GM21528 (cell line): Measurements from ENCODE around the gene PTGFRN.

Experiments used
- ATAC-seq: cut with Tn5 transposase; IDR thresholded peaks from one replicate; pipeline ENCODE4 v1.9.1; 2021; ENCODE audit warnings: mild to moderate bottlenecking, moderate library complexity; ENCODE audit not compliant: unreplicated experiment, low FRiP score

PTGFRN gene

DNA sequence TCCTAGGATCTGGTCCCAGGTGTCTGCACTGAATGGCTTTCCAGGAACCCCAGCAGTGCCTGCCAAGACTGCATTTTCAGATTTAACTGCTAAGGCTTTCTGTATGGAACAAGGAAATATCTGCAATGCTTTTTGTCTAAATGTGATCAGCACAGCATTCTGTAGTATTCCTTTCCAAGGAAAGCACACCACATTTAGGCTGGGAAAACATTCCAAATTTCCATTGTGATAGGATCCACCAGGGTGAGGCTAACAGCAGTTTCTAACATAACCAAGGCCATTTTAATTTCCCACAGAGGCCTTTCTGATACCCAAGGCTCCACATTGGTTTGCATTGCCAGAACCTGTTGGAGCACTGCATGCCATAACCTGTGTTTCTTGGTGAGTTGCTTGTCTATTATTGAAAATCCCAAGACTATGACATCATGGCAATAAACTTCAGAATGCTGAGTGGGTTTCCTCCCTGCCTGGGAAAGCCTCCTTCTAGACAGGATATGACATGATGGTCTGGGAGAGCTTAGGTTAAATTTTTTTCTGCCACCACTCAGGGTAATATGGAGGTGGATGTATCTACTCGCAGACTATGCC is 23.3 kb upstream of the PTGFRN start:
- ATAC-seq: no peak

GRCh38 chr1:116887212-116887611 is 22.5 kb upstream of the PTGFRN start:
- no peak for ATAC-seq

GRCh38 chr1:116889380-116889779 is 20.3 kb upstream of the PTGFRN start:
- ATAC-seq: no peak

- ATAC-seq: no peak
These were observed 18.2 kb upstream of the PTGFRN start for GRCh38 chr1:116891396-116892079.

GRCh38 chr1:116895073-116895472 is 14.6 kb upstream of the PTGFRN start:
- ATAC-seq: no peak

GRCh38 chr1:116899529-116899928 is 10.2 kb upstream of the PTGFRN start:
- no peak for ATAC-seq

- ATAC-seq: no peak
These were observed 9.0 kb upstream of the PTGFRN start for GRCh38 chr1:116900471-116901365.

GRCh38 chr1:116902027-116902426 is 7.7 kb upstream of the PTGFRN start:
- ATAC-seq: no peak

GRCh38 chr1:116902723-116903383 is 6.9 kb upstream of the PTGFRN start:
- ATAC-seq: no peak

- no peak for ATAC-seq
These were observed 4.9 kb upstream of the PTGFRN start for GRCh38 chr1:116904791-116905320.

GRCh38 chr1:116906812-116907211 is 2.9 kb upstream of the PTGFRN start:
- no peak for ATAC-seq

GRCh38 chr1:116907351-116907750 is 2.4 kb upstream of the PTGFRN start:
- ATAC-seq: no peak

- ATAC-seq: no peak
These were observed 1.4 kb upstream of the PTGFRN start for GRCh38 chr1:116908266-116908665.

DNA sequence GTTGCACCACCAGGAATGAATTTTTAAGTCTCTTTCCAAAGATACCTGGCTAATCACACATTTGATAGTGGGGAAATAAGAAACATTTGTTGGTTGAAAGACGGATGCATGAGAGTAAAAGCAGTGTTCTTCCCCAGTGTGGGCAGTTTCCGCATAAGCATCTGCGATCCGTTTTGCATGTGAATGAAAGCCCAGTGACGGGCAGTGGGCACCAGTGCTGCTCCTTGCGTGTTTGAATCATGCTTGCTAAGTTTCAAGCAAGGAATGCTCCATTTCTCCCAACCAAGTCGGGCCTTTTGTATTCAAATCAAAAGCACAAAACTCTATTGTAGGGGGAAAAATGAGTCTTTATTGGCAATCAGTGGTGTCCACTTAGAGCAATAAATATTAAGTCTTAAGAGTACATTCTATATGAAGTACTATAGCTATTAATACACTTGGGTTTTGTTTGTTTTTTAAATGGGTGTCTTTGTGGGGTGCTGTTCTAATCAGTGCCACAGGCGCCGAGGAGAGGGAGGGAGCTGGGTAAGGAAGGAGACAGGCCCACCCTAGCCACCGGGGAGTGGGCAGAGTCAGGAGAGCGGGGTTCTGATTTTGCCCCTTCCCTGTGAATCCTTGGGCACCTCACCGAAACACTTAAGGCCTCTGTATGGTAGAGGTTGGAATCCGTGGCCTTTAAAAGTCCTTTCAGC is 750 bp upstream of the PTGFRN start:
- ATAC-seq: no peak

- no peak for ATAC-seq
These were observed 867 bp downstream of the PTGFRN start for GRCh38 chr1:116910379-116911187.

DNA sequence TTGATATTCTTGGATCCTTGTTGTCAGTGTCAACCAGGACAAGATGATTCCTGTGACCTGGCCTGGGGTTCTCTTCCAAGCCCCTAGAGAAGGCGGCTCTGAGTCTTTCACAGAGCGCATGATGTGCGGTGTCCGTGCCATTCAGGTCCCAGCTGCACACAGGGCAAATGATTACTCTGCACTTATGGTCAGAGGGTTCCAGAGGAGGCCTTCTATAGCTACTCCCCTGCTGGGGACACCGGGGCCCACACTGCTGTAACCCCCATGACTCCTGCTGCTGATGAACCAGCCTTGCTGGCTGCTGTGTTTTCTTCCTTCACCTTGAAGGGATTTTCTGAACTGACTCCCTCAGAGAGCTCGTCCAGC is 1.5 kb downstream of the PTGFRN start:
- ATAC-seq: no peak

DNA sequence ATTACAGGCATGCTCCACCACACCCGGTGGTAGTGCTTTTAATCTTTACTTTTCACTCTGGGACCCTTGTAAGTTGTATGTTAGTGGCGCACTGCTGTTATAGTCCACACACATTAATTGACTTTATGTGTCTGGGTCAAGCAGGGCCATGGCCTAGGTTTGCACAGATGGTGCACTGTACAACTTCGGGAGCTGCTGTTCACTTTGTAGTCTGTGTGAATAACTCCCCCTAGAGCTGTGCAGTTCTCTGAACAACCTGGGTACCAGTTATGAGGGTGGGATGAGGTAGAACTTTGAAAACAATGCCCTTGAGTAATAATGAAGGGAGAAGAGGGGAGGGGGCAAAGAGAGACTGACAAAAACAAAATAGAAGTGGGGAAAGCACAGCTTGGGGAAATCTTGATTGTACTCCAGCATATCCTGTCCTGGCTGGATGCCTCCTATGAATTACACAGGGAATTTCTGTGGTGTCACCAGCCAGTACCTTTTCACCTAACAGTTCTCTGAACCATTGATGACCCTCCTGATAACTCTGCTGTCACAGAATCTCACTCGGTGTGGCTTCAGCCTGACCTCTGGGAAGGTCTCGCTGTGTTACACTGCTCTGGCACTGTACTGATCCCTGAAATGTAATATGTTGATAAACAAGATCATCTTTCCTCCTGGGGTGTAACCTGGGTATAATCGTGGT is 2.2 kb downstream of the PTGFRN start:
- ATAC-seq: no peak

DNA sequence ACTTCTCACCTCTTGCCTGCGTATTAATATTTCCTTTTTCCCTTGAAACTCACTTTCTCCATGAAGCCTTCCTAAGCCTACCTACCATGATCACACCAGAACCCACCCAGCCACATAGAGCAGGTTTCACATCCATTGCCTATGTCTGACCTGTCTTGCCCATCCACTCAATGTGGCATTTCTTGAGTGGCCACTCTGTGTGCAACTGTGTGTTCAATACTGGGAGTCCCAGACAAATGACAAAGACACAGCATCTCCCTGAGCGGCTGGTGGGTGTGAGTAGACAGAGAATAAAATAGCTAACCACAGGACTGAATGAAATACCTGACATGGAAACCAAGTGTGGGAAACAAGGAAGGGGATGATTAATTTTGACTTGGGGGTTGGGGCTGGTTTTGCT is 3.1 kb downstream of the PTGFRN start:
- ATAC-seq: no peak

DNA sequence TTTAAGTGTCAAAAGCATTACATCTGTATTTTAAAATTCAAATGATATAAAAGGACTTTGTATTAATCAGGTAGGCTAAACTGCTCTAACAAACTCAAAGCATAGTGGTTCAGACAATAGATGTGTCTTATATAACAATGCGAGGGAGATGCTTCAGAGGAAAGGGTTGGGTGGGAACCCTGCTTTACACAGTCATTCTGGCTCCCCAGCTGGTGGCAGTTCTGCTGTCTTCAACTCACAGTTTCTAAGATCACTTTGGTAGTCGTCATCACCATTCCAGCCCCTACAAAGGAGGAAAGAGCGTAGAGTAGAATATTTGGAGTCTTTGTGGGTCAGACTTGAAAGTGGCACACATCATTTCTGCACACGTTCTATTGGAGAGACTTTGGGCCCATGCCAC is 4.2 kb downstream of the PTGFRN start:
- ATAC-seq: no peak
